H1 (cell line): Measurements from ENCODE around the gene DMPK. TPM values are rescaled to one million over a fixed set of nuclear protein-coding genes. Genes with fewer than 3 reads are reported as not detected.

Source experiments
- GABPA ChIP-seq: IDR thresholded peaks from 2 replicates; pipeline ENCODE4 v1.6.1; 2011; ENCODE audit warnings: mild to moderate bottlenecking, low read length, moderate library complexity, borderline replicate concordance; ENCODE audit not compliant: insufficient read depth
- KDM4A ChIP-seq: IDR thresholded peaks from one replicate; pipeline ENCODE4 v1.7.1; 2012; ENCODE audit warnings: low read depth, mild to moderate bottlenecking, moderate library complexity, low read length, inconsistent platforms; ENCODE audit not compliant: severe bottlenecking
- POLR2AphosphoS5 ChIP-seq: IDR thresholded peaks from 2 replicates; pipeline ENCODE4 v1.6.1; 2011; ENCODE audit warnings: low read depth, low read length
- polyA plus RNA-seq, 7 experiments: library from polyadenylated mRNA; depleted of rRNA in 3 of 7; stranded (reverse) in 5 of 7; unstranded in 2 of 7; fragments of >200 nt in 5 of 7; fragments of 200-250 nt in 2 of 7; gene quantifications; 1 replicate in 5 of 7; 2 replicates in 1 of 7; 4 replicates in 1 of 7; pipeline versions ENCODE4 v1.2.1 to v1.2.3, GENCODE V29; 2011 to 2013; ENCODE audit warnings: missing spikeins in 2 of 7, mixed read lengths in 2 of 7
- total RNA-seq: library from RNA; stranded (reverse); fragmentation: NEBNext Ultra II Directional; extraction: Animal tissue kit (Norgen Biotek cat#: 25700); gene quantifications from 2 replicates; pipeline ENCODE4 v1.2.1, GENCODE V29; 2021

The DMPK gene
- total and polyA plus RNA-seq, 2 of the 8 experiments (the other 6 are each of a cell fraction or from before 2014, with no cell fraction given), result 13.7 to 27.4 TPM

DNA sequence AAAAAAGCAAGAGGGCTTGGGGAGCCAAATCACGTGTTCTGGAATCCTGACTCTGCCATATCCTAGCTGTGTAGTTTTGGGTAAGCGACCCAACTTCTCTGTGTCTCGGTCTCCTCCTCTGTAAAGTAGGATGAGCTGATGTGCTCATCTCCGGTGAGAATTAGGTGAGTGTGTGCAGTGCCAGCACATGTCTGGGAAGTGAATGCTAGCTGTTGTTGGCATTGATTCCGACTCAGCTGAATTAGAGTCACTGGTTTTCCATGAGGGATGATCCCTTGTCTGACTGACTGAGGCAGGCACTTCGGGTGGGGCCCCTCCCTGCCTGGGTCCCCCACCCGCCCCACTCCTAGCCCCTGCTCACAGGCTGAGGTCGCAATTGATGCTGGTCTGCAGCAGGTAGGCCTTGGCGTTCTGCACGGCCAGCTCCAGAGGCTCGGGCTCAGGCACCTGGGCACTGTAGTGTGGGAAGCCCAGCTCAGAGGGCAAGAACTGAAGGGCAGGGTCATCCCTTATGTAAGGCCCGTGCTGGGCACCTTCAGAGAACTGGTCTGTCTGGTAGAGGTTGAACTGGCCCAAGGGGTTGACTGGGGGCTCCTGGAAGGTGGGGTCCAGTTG, 32.0 kb upstream of the DMPK start (continued):
- TF ChIP-seq KDM4A, result no peak
- no peak for TF ChIP-seq GABPA
- TF ChIP-seq POLR2AphosphoS5, result peak; percentile 37
